Endothelial cell of umbilical vein (primary cell): ENCODE results near the gene FBXL14. TPM values are rescaled to one million over a fixed set of nuclear protein-coding genes. Genes with fewer than 3 reads are reported as not detected.

ENCODE experiments used
- BruUV-seq: library from RNA; stranded (reverse); fragments of 400-500 nt; replicated peaks from 2 replicates; lab custom pipeline; 2021; lab: Mats Ljungman, UMichigan
- CTCF ChIA-PET: fragments of 300-600, 350-600 bp; sonication (Branson Sonifier 250); formaldehyde crosslinking; loops from one replicate; lab custom pipeline; 2021; ENCODE audit warnings: antibody characterized with exemption, inconsistent platforms; lab: Charles Lee
- POLR2A ChIA-PET: fragments of 300-600, 350-600 bp; sonication (Branson Sonifier 250); formaldehyde crosslinking; loops from one replicate; lab custom pipeline; 2021; ENCODE audit warnings: antibody characterized with exemption, inconsistent platforms; lab: Charles Lee
- DNase-seq: peaks from one replicate; pipeline ENCODE4 v3.0.0-alpha.2; 2011; ENCODE audit warnings: low read depth, low spot score
- FAIRE-seq: peaks from 2 replicates; lab custom pipeline; 2011; peaks lifted over from hg19 to GRCh38; lab: Jason Lieb, UNC
- H2AFZ ChIP-seq: 2 replicates; pipeline ENCODE4 v1.6.0; 2012; ENCODE audit warnings: low read depth, low read length, control low read depth, inconsistent platforms
- H3K27ac ChIP-seq: 2 replicates; pipeline ENCODE4 v1.5.1; 2011; ENCODE audit warnings: low read depth, mild to moderate bottlenecking, control low read depth, low read length, moderate library complexity; ENCODE audit not compliant: insufficient read depth
- H3K27me3 ChIP-seq, 2 experiments: 2 replicates each; pipeline versions ENCODE4 v1.6.0 to v1.6.1; 2011; ENCODE audit warnings: low read length in 2 of 2, mixed read lengths in 1 of 2; ENCODE audit not compliant: control insufficient read depth in 2 of 2, insufficient read depth in 2 of 2
- H3K36me3 ChIP-seq, 2 experiments: 2 replicates in 1 of 2; 3 replicates in 1 of 2; pipeline ENCODE4 v1.5.1; 2011; ENCODE audit warnings: low read length in 2 of 2, mild to moderate bottlenecking in 1 of 2, moderate library complexity in 1 of 2; ENCODE audit not compliant: control insufficient read depth in 2 of 2, insufficient read depth in 2 of 2; ENCODE audit errors: extremely low read depth in 1 of 2
- H3K4me1 ChIP-seq: 3 replicates; pipeline ENCODE4 v1.5.1; 2011; ENCODE audit warnings: mild to moderate bottlenecking, low read length; ENCODE audit not compliant: control insufficient read depth, insufficient read depth; ENCODE audit errors: extremely low read depth
- H3K4me2 ChIP-seq: 2 replicates; pipeline ENCODE4 v1.6.1; 2011; ENCODE audit warnings: low read length, control low read depth, mixed read lengths; ENCODE audit not compliant: insufficient read depth
- H3K4me3 ChIP-seq, 3 experiments: fragments of 200-600 bp in 1 of 3; sonication (generic), shearing (Covaris generic) in 1 of 3; replicated peaks in 1 of 3; 2 replicates each; pipeline ENCODE4 v1.5.1; 2011 to 2016; ENCODE audit warnings: control low read depth in 3 of 3, low read length in 3 of 3, mild to moderate bottlenecking in 2 of 3, inconsistent platforms in 1 of 3, low read depth in 1 of 3, moderate library complexity in 1 of 3; ENCODE audit not compliant: insufficient read depth in 1 of 3
- H3K79me2 ChIP-seq: 2 replicates; pipeline ENCODE4 v1.6.0; 2012; ENCODE audit warnings: low read length, inconsistent platforms; ENCODE audit not compliant: control insufficient read depth, insufficient read depth
- H3K9ac ChIP-seq: replicated peaks from 2 replicates; pipeline ENCODE3; 2011; ENCODE audit warnings: low read length, control low read depth; ENCODE audit not compliant: insufficient read depth; ENCODE audit errors: extremely low read depth
- H3K9me1 ChIP-seq: replicated peaks from 3 replicates; pipeline ENCODE4 v1.6.0; 2011; ENCODE audit warnings: mild to moderate bottlenecking, low read length; ENCODE audit not compliant: control insufficient read depth, insufficient read depth; ENCODE audit errors: extremely low read depth
- H3K9me3 ChIP-seq: replicated peaks from 2 replicates; pipeline ENCODE4 v1.5.1; 2012; ENCODE audit warnings: low read length, inconsistent platforms; ENCODE audit not compliant: control insufficient read depth, insufficient read depth
- H4K20me1 ChIP-seq: replicated peaks from 2 replicates; pipeline ENCODE3; 2011; ENCODE audit warnings: mild to moderate bottlenecking, low read length; ENCODE audit not compliant: control insufficient read depth, insufficient read depth; ENCODE audit errors: extremely low read depth
- CTCF ChIP-seq, 2 donors: IDR thresholded peaks; 1 replicate in 1 of 2; 2 replicates in 1 of 2; pipeline ENCODE4 v1.5.1; 2011; ENCODE audit warnings: low read length in 2 of 2, mild to moderate bottlenecking in 2 of 2, moderate library complexity in 2 of 2, control low read depth in 1 of 2, inconsistent platforms in 1 of 2, low read depth in 1 of 2; ENCODE audit not compliant: insufficient read depth in 1 of 2; ENCODE audit errors: extremely low read depth in 1 of 2
- FOS ChIP-seq: IDR thresholded peaks from 2 replicates; pipeline ENCODE4 v1.6.1; 2011; ENCODE audit warnings: mild to moderate bottlenecking, low read length, moderate library complexity, borderline replicate concordance; ENCODE audit not compliant: insufficient read depth
- GATA2 ChIP-seq: IDR thresholded peaks from 2 replicates; pipeline ENCODE4 v1.7.0; 2011; ENCODE audit warnings: low read depth, mild to moderate bottlenecking, moderate library complexity, mixed read lengths, low read length; ENCODE audit not compliant: insufficient read length, insufficient read depth
- JUN ChIP-seq: IDR thresholded peaks from 2 replicates; pipeline ENCODE4 v1.6.1; 2011; ENCODE audit warnings: borderline replicate concordance, low read depth; ENCODE audit not compliant: insufficient read length, insufficient read depth
- MYC ChIP-seq: IDR thresholded peaks from one replicate; pipeline ENCODE4 v1.6.1; 2011; ENCODE audit warnings: mild to moderate bottlenecking, low read depth, low read length
- POLR2A ChIP-seq: IDR thresholded peaks from 2 replicates; pipeline ENCODE4 v1.6.1; 2012; ENCODE audit warnings: low read depth, mild to moderate bottlenecking, control low read depth, low read length
- POLR2AphosphoS5 ChIP-seq: IDR thresholded peaks from 2 replicates; pipeline ENCODE4 v1.6.1; 2012; ENCODE audit warnings: low read depth, mild to moderate bottlenecking, control low read depth, low read length, moderate library complexity; ENCODE audit not compliant: insufficient read depth
- dilution Hi-C: fragments of 300-500 bp; cut with MboI; formaldehyde crosslinking; loops from one replicate; pipeline ENCODE4 v1.15.0; 2019; ENCODE audit warnings: low sequenced_read_pairs; ENCODE audit not compliant: extremely low pct_ligation_motif_present
- intact Hi-C: fragments of 100-400 bp; cut with micrococcal nuclease; formaldehyde crosslinking; loops from one replicate; pipeline ENCODE4 v1.10.0; 2022
- polyA plus RNA-seq, 4 experiments: library from polyadenylated mRNA; depleted of rRNA in 3 of 4; stranded (reverse) in 3 of 4; unstranded in 1 of 4; fragments of >200 nt; gene quantifications; 2 replicates each; pipeline versions ENCODE4 v1.2.1 to v1.2.3, GENCODE V29; 2011 to 2012; ENCODE audit warnings: missing spikeins in 1 of 4
- total RNA-seq: library from RNA; stranded (reverse); gene quantifications from 2 replicates; pipeline ENCODE4 v1.2.3, GENCODE V29; 2021
- TF ChIP-seq, protein P1 (sequence below): IDR thresholded peaks from 2 replicates; pipeline ENCODE4 v1.6.1; 2011; ENCODE audit not compliant: insufficient read depth, insufficient read length

The FBXL14 gene
- total and polyA plus RNA-seq, 2 donors (not counting 3 experiments of a cell fraction or from before 2014, with no cell fraction given) = 11.3 to 15.7 TPM

DNA sequence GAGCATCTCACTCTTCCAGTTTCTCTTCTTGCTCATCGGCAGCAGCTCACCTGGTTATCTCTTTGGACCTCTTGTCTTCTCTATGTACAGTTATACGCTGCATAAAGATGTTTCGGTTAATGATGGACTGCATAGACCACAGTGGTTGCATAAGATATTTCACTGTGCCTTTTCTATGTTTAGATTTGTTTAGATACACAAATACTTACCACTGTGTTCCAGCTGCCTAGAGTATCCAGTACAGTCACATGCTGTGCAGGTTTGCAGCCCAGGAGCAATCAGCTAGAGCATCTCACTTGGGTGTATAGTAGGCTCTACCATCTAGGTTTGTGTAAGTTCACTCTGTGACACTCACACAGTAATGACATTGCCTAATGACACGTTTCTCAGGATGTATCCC, 57.6 kb downstream of the FBXL14 start:
- BruUV-seq = no TSS peak
- dilution Hi-C loops (no loop called here), intact Hi-C loops (no loop called here)
- H3K36me3 ChIP-seq = no peaks in the 10 kb centered on the region
- DNase-seq (no peak), FAIRE-seq (no peak)
- no peaks in the 10 kb centered on the region for H3K9me3 ChIP-seq
- H2AFZ ChIP-seq = no peak overlapping the region
- H3K4me3 ChIP-seq = no peak overlapping the region
- POLR2A ChIA-PET = no interaction called here
- peaks cover 38 to 50% of the 10 kb centered on the region in 2 experiments for H3K27me3 ChIP-seq
- no peaks in the 10 kb centered on the region for H3K9me1 ChIP-seq
- CTCF ChIA-PET = no interaction called here
- no peak overlapping the region for H3K4me2 ChIP-seq
- no peaks in the 10 kb centered on the region for H3K79me2 ChIP-seq
- no peaks in the 10 kb centered on the region for H4K20me1 ChIP-seq
- TF ChIP-seq MYC = no peak
- no peak for TF ChIP-seq POLR2A
- no peak for TF ChIP-seq CTCF (IDR thresholded peaks at IDR 0.05; ENCODE audit: extremely low read depth in 1 of 2, insufficient read depth in 1 of 2, low read depth in 1 of 2, low read length in 2 of 2)
- no peak for TF ChIP-seq JUN
- no peak for TF ChIP-seq GATA2
- TF ChIP-seq POLR2AphosphoS5 = no peak
- TF ChIP-seq FOS = no peak
- TF ChIP-seq, protein P1, sequence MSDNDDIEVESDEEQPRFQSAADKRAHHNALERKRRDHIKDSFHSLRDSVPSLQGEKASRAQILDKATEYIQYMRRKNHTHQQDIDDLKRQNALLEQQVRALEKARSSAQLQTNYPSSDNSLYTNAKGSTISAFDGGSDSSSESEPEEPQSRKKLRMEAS = no peak
- H3K27ac ChIP-seq = no peak overlapping the region
- no peaks in the 10 kb centered on the region for H3K4me1 ChIP-seq
- no peak overlapping the region for H3K9ac ChIP-seq
